Sigmoid colon (tissue), 7 donors: ENCODE results near the gene SPRED3. TPM values are rescaled to one million over a fixed set of nuclear protein-coding genes. Genes with fewer than 3 reads are reported as not detected.

Source experiments
- DNase-seq: peaks from one replicate; pipeline ENCODE4 v3.0.0-alpha.2; 2019
- H3K27ac ChIP-seq, 4 donors: fragments of 200-600 bp; sonication (generic); one replicate each; pipeline ENCODE4 v1.5.1; 2016 to 2019; ENCODE audit warnings: mild to moderate bottlenecking in 1 of 4
- H3K27me3 ChIP-seq, 3 donors: fragments of 200-600 bp; sonication (generic); one replicate each; pipeline ENCODE4 v1.5.1; 2019; ENCODE audit warnings: mild to moderate bottlenecking in 1 of 3
- H3K36me3 ChIP-seq, 4 donors: fragments of 200-600 bp; sonication (generic); one replicate each; pipeline ENCODE4 v1.5.1; 2016 to 2019
- H3K4me1 ChIP-seq, 4 donors: fragments of 200-600 bp; sonication (generic); one replicate each; pipeline ENCODE4 v1.5.1; 2017 to 2019
- H3K4me3 ChIP-seq, 4 donors: fragments of 200-600 bp; sonication (generic); one replicate each; pipeline ENCODE4 v1.5.1; 2017 to 2019; ENCODE audit warnings: mild to moderate bottlenecking in 2 of 4, moderate library complexity in 1 of 4
- H3K9me3 ChIP-seq, 4 donors: fragments of 200-600 bp in 3 of 4; sonication (generic) in 3 of 4; one replicate each; pipeline versions ENCODE4 v1.5.1 to v1.6.1; 2013 to 2019
- EP300 ChIP-seq, 4 donors: sonication (generic); formaldehyde crosslinking; IDR thresholded peaks; one replicate each; pipeline ENCODE4 v1.6.1; 2017; ENCODE audit warnings: antibody characterized with exemption in 4 of 4
- POLR2A ChIP-seq, 2 donors: fragments of 450-650 bp; IDR thresholded peaks; one replicate each; pipeline ENCODE4 v1.6.1; 2016; ENCODE audit warnings: antibody characterized with exemption in 2 of 2, mild to moderate bottlenecking in 2 of 2, moderate library complexity in 2 of 2
- POLR2AphosphoS5 ChIP-seq, 4 donors: sonication (generic); formaldehyde crosslinking; IDR thresholded peaks; one replicate each; pipeline ENCODE4 v1.6.1; 2017; ENCODE audit warnings: antibody characterized with exemption in 4 of 4
- WGBS, 2 donors: extraction: QIAGEN DNeasy Blood & Tissue Kit; methylation state at CpG; one replicate each; pipeline ENCODE4 v1.1.7; 2013; 5-methylcytosine and 5-hydroxymethylcytosine counted together
- intact Hi-C: fragments of 100-400 bp; cut with DNase I; formaldehyde crosslinking; loops from one replicate; pipeline ENCODE4 v1.15.1; 2023
- polyA plus RNA-seq, 3 donors: library from polyadenylated mRNA; stranded (reverse); fragments of 200-250 nt; gene quantifications; one replicate each; pipeline ENCODE4 v1.2.3, GENCODE V29; 2013
- total RNA-seq, 4 donors: library from RNA; depleted of rRNA; stranded (reverse); fragments of >200 nt; gene quantifications; one replicate each; pipeline ENCODE4 v1.1.0, GENCODE V29; 2016
- TF ChIP-seq, protein P1 (sequence below), 4 experiments: fragments of 450-650 bp in 3 of 4; fragments of 200-600 bp in 1 of 4; IDR thresholded peaks; one replicate each; pipeline ENCODE4 v1.5.1; 2016 to 2019; ENCODE audit warnings: antibody characterized with exemption in 4 of 4, mild to moderate bottlenecking in 3 of 4, moderate library complexity in 2 of 4
- donor health status: healthy with polysubstance abuse.
- donor health status: Bipolar disorder and iron deficiency.
- donor health status: healthy.

SPRED3 gene
- total and polyA plus RNA-seq, 7 donors: under 0.01 to 1.5 (median 0.36) TPM; not detected in 2

DNA sequence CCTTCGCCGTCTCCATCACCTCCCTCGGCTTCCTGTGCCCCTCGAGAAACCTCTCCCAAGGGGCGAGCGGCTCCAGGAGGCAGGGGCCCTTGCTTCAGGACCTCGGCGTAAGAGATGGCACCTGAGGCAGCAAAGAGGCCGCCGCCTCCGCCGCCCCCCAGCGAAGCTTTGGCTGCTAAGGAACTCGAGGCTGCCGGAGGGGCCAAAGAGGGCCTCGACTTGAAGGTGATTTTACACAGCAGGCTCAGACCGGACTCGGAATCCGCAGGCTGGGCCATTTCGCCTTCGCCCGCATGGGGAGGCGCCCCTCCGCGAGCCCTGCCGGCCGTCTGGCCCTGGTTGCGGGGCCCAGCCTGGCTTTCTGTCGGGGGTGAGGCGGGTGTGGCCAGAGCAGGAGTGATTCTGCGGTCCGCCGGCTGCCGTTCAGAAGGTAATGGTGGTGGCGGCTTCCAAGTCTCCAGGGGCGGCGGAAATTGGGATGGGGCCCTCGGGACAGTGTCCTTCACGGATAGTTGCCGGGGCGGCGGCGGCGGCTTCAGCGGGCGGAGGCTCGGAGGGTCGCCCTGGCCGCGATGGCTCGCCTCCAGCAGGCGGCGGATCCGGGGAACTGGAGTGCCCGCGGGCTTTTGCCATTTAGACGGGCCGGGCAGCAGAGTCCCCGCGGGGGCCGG lies 2.1 kb upstream of the SPRED3 start:
- Histone ChIP-seq H3K27me3 (peaks cover 15 to 95% (median 75%) of the 10 kb centered on the region in 3 donors), H3K4me3 (peak overlapping the region in 2 of 4 donors; percentile 44 to 52), H3K27ac (no peak overlapping the region), H3K4me1 (peaks cover 0 to 37% (median 33%) of the 10 kb centered on the region in 4 donors), H3K36me3 (peaks cover 27 to 40% (median 28%) of the 10 kb centered on the region in 4 donors), H3K9me3 (no peaks in the 10 kb centered on the region)
- TF ChIP-seq EP300 (IDR thresholded peaks at IDR 0.05): no peak
- TF ChIP-seq POLR2AphosphoS5 (IDR thresholded peaks at IDR 0.05): no peak
- TF ChIP-seq POLR2A (IDR thresholded peaks at IDR 0.05): no peak
- TF ChIP-seq, protein P1, sequence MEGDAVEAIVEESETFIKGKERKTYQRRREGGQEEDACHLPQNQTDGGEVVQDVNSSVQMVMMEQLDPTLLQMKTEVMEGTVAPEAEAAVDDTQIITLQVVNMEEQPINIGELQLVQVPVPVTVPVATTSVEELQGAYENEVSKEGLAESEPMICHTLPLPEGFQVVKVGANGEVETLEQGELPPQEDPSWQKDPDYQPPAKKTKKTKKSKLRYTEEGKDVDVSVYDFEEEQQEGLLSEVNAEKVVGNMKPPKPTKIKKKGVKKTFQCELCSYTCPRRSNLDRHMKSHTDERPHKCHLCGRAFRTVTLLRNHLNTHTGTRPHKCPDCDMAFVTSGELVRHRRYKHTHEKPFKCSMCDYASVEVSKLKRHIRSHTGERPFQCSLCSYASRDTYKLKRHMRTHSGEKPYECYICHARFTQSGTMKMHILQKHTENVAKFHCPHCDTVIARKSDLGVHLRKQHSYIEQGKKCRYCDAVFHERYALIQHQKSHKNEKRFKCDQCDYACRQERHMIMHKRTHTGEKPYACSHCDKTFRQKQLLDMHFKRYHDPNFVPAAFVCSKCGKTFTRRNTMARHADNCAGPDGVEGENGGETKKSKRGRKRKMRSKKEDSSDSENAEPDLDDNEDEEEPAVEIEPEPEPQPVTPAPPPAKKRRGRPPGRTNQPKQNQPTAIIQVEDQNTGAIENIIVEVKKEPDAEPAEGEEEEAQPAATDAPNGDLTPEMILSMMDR (IDR thresholded peaks at IDR 0.05): no peak
- intact Hi-C loops: no loop called here
- WGBS, 2 donors: 42 to 56% methylated on average over 61 of the region's 61 CpGs
- DNase-seq: no peak

DNA sequence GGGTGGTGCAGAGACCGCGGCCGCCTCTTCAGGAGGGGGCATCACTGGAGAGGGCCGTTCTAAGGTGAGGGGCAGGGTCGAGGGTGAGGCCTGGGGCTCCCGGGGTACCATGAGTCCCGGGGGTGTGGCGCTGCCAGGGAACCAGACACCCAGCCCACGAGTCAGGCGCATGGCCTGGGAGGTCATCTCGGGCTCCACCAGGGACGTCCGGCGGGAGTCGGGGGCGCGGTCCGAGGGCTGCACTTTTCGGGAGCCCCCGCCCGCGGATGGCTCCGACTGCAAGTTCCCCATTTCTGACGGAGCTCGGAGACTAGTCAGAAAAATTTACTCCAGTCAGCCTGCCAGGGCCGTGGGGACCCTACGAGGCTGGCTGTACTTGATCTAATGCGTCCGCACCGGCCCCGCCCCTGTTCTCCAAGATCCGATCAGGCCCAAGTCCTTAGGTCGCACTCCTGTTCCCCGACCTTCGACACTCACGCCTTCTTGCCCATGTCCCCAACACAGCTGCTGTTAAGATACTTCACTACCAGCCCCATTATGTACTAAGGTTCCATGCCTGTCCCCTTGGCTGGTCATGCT lies 1.4 kb upstream of the SPRED3 start:
- TF ChIP-seq, protein P1 (IDR thresholded peaks at IDR 0.05): no peak
- TF ChIP-seq POLR2A (IDR thresholded peaks at IDR 0.05) (no peak), POLR2AphosphoS5 (IDR thresholded peaks at IDR 0.05) (no peak), EP300 (IDR thresholded peaks at IDR 0.05) (no peak)
- 4 to 7% methylated on average over 36 of the region's 36 CpGs for WGBS, 2 donors
- peaks cover 0 to 37% (median 33%) of the 10 kb centered on the region in 4 donors for H3K4me1 ChIP-seq
- H3K4me3 ChIP-seq: peak overlapping the region in 3 of 4 donors; percentile 32 to 52 (median 44)
- peaks cover 15 to 89% (median 69%) of the 10 kb centered on the region in 3 donors for H3K27me3 ChIP-seq
- H3K9me3 ChIP-seq: no peaks in the 10 kb centered on the region
- peaks cover 21 to 34% (median 22%) of the 10 kb centered on the region in 4 donors for H3K36me3 ChIP-seq
- no peak for DNase-seq
- intact Hi-C loops: no loop called here
- H3K27ac ChIP-seq: peak overlapping the region in 2 of 4 donors; percentile 60 to 77

DNA sequence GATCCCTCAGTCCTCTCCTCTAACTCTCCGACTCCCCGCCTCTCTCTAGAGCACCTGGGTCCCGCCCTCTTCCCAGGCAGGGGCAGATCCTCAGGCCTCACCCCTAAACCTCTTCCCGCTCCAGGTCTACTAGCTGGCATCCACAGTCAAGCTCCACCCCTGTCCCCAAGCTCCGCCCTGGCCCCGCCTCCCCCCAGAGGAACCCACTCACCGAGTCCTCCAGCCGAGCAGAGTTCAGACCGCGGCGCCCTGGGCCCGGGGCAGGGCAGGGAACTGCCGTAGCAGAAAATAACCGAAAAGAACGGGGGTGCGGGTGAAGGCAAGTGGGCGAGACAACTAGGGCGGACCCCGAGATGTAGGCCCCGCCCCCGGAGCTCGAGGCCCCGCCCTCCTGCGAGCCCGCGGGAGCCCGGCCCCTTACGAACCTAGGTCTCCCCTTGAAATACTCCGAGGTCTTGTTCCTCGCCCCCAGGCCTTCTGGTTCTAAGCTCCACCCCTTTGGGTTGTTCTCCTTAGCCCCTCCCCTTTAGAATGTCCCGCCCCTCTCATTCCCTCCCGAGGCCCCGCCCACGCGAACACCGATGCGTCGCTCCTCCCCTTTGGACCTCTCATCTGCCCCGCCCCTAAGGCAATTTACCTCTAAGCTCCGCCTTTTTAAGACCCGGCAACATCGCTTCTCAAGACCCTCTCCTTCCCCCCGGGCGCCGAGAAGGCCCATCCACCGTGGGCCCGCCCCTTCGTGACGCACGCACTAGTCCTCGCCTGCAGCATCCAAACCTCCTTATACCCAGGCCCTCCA lies 748 bp upstream of the SPRED3 start, which contains the start of gene GGN:
GGN (minus strand) TSS at position 485 of the 799 bp plus-strand sequence. CDS start 773 bp downstream, outside the sequence.
- DNase-seq: peak; percentile 87
- Histone ChIP-seq H3K9me3 (no peaks in the 10 kb centered on the region), H3K4me1 (peaks cover 0 to 37% (median 33%) of the 10 kb centered on the region in 4 donors), H3K27me3 (peaks cover 15 to 82% (median 64%) of the 10 kb centered on the region in 3 donors), H3K27ac (peak within 1 kb of the TSS in 3 of 4 donors; percentile 27 to 77 (median 60)), H3K4me3 (peak within 1 kb of the TSS; percentile 21 to 52 (median 38)), H3K36me3 (peaks cover 15 to 27% (median 16%) of the 10 kb centered on the region in 4 donors)
- 1% methylated on average over 51 of the region's 51 CpGs for WGBS, 2 donors
- intact Hi-C loops: no loop called here
- TF ChIP-seq POLR2A (IDR thresholded peaks at IDR 0.05): no peak
- peak in 3 of 4 donors; percentile 3 to 38 (median 30) for TF ChIP-seq POLR2AphosphoS5 (IDR thresholded peaks at IDR 0.05)

DNA sequence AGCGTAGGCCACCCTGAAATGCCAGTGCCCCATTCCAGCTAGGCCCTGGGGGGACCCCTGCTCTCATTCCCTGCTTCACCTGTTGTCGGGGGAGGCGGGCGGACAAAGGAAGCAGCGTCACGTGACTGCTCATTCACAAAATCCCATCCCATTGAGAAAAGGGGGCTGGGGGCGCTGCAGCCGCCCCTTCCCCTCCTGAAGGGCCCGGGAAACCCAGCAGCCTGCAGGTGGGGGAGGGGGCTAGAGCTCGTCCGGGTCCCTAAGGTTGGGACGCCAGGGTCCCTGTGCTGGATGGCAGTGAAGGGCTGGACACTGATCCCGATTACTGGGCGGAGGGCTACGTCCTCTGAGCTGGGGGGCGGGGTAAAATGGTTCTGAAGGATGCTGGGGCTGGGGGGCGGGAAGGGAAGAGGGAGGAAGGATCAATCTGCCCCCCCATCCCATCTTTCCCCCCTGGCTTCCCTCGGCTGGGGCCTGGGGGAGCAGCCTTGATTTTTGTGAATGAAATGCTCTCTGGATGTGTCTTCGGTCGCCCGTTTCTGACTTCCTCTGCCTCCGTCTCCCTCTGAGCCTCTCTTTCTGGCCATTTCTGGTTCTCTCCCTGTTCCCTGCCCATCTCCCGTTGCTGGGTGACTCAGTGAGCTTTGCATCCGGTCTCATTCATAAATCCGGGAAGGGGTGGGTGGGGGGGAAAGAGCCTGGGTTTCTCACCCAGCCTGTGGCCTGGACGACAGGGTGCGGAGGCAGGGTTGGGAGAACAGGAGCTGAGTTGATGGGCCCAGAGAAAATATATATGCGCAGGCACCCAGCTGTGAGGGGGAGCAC lies 816 bp downstream of the SPRED3 start:
- intact Hi-C loops: no loop called here
- H3K27me3 ChIP-seq: peaks cover 15 to 79% (median 52%) of the 10 kb centered on the region in 3 donors
- H3K27ac ChIP-seq: peak overlapping the region in 3 of 4 donors; percentile 27 to 60 (median 53)
- no peaks in the 10 kb centered on the region for H3K9me3 ChIP-seq
- TF ChIP-seq, protein P1 (IDR thresholded peaks at IDR 0.05): no peak
- TF ChIP-seq POLR2AphosphoS5 (IDR thresholded peaks at IDR 0.05) (no peak), POLR2A (IDR thresholded peaks at IDR 0.05) (no peak), EP300 (IDR thresholded peaks at IDR 0.05) (no peak)
- H3K4me3 ChIP-seq: peak overlapping the region in 3 of 4 donors; percentile 32 to 52 (median 44)
- no peak for DNase-seq
- 6% methylated on average over 28 of the region's 28 CpGs for WGBS, 2 donors
- H3K36me3 ChIP-seq: peaks cover 0 to 11% (median 2%) of the 10 kb centered on the region in 4 donors
- peaks cover 0 to 37% (median 33%) of the 10 kb centered on the region in 4 donors for H3K4me1 ChIP-seq
